Activated T-cell treated with anti-CD3 and anti-CD28 coated beads, Interleukin-2, amount 50 U/mL, for 48 hours (primary cell): Measurements from ENCODE around the gene GRPEL2.
A peak's percentile ranks its signal among the peaks of the same experiment; 100 is the strongest.

Source experiments
- DNase-seq, 2 experiments: peaks; one replicate each; pipeline ENCODE4 v3.0.0-alpha.2; 2020

Gene GRPEL2

GRCh38 chr5:149358294-149358651 lies 13.0 kb downstream of the GRPEL2 start:
- peak; percentile 41 to 54 for DNase-seq

DNA sequence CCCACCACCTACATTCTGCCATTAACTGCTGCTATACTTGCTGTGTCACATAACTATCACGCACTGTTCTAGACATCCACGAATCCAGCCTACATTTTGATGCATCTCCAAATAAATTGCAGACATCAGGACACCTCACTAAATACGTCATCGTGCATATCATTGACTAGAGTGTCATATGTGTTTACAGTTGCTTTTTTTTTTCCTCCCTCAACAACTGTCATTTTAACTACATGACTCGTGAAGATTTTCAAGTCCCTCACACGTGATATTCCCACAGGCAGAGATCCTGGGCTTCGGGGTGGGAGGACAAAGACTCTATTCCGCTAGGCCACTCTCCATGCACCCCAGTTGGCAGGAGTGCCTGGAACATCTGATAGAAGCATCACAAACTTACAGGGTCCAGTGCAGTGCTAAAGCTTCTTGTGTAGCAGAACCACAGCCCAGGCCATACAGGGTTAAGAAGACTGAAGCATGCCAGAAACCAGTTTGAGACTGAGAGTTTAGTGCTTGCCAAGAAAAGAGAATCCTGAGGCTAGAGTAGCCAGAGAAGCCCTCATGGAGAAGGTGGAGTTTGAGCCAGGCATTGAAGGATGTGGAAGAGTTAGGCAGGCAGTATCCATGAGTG lies 13.7 kb downstream of the GRPEL2 start:
- DNase-seq = no peak

GRCh38 chr5:149360272-149360671 lies 15.0 kb downstream of the GRPEL2 start:
- no peak for DNase-seq

GRCh38 chr5:149362541-149362940 lies 17.2 kb downstream of the GRPEL2 start:
- no peak for DNase-seq

GRCh38 chr5:149363358-149363757 lies 18.1 kb downstream of the GRPEL2 start:
- DNase-seq = no peak

GRCh38 chr5:149363936-149364335 lies 18.6 kb downstream of the GRPEL2 start:
- no peak for DNase-seq

- no peak for DNase-seq
These were observed 19.4 kb downstream of the GRPEL2 start for GRCh38 chr5:149364719-149365118.

DNA sequence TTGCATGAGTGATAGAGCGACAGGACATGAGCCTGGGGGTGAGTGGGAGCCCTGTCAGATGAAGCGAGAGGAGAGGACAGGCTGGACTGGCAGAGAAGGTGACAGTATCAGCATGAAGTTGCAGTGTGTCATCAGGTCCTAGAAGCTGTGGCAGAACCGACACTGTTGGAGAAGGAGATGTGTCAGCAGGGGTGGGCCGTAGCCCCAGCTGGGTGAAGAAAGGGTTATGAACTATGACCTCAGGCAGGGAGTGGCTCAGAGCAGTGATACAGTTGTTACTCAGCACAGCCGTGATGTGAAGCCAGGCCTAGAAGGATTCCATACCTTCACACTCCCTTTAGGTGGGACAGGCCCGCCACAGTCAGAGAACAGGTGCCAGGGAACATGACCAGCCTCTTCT lies 20.1 kb downstream of the GRPEL2 start:
- no peak for DNase-seq

DNA sequence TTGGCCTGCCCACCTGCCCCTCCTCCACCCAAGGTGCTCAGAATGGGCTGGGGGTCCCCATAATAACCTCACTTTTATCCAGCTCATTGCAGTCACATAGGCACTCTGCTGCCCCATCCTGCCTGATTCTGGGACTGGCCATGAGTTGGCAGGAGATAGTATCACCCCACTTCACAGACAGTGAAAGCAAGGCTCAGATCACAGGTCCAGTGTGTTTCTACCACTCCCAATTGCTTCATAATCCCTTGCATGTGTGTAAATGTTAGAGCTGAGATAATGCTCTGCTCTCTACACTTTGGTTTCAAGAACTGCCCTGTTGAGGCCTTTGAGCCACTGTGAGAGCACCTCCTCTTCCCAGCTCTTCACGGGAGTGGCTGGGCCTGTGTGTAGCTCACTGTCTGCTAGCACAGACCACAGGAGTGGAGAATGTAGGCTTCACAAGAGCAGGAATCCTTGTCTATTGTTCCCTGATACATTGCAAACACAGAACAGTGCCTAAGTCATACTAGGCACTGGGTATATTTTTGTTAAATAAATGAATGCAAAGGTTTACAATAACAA lies 20.9 kb downstream of the GRPEL2 start:
- DNase-seq = no peak

- DNase-seq = peak; percentile 65 to 68
These were observed 22.1 kb downstream of the GRPEL2 start for GRCh38 chr5:149367249-149367971.

DNA sequence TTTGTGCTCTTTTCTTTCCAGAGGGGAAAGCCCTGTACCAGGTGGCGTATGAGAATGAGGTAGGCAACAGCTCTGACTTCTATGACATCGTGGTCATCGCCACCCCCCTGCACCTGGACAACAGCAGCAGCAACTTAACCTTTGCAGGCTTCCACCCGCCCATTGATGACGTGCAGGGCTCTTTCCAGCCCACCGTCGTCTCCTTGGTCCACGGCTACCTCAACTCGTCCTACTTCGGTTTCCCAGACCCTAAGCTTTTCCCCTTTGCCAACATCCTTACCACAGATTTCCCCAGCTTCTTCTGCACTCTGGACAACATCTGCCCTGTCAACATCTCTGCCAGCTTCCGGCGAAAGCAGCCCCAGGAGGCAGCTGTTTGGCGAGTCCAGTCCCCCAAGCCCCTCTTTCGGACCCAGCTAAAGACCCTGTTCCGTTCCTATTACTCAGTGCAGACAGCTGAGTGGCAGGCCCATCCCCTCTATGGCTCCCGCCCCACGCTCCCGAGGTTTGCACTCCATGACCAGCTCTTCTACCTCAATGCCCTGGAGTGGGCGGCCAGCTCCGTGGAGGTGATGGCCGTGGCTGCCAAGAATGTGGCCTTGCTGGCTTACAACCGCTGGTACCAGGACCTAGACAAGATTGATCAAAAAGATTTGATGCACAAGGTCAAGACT lies 22.8 kb downstream of the GRPEL2 start:
- DNase-seq = no peak

GRCh38 chr5:149370878-149371277 lies 25.6 kb downstream of the GRPEL2 start:
- no peak for DNase-seq

DNA sequence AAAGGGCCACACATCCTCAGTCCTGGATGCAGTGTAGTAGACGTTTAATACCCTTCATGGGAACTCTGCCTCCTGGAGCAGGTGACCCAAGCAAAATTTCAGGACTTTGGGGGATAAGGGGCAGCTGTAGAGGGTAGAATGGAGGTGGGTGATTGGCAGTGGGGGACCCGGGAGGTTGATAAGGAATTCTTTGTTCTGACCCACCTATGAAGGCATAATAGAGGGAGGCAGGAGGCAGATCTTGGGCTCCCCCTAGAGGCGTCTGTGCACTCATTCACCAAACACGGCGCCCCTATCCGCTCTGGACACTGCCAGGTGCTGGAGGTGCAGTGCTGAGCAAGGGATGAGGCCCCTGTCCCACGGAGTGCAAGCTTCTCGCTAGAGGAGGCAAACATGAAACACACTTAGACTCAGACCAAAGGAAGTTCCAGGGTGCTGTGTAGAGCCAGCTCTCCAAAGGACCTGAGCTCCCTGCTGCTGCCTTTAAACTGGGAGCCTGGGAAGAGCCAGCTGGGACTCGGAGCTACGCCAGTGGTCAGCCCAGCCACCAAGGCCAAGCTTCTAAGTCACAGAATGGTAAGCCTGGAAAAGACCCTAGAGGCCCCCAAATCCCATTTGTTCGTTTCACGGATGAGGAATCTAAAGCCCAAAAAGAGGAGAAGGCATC lies 26.1 kb downstream of the GRPEL2 start:
- peak; percentile 75 to 78 for DNase-seq

DNA sequence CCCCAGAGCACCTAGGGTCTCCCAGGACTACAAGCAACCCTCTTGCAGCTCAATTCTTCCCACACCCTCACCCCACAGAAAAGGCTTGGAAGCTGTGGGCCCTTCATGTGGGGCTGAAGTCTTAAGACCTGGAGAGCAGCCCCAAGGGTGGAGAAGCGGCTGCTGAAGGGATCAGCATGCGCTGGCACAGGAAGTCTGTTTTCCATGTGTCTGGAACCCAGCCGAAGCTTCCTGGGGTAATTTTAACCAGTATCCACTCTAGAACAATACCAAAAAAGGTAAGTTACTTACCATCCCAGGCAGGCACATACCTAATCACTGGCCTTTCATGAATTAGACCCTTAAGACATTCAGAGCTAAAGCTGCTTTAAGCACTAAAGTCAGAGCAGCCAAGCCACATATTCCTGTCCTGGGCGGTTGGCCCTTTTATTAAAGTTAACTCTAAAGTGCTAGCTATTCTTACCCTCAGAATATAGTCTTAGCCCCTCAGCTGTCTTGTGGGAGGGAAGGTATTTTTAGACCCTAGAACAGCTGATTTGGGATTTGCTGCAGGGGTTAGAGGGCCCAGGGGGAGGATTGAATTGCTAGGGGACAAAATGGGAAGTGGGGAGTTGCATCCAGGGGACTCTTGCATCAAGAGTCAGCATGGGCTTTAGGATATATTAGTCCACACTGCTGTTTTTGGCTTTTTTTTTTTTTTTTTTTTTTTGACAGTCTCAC lies 26.9 kb downstream of the GRPEL2 start:
- no peak for DNase-seq

- no peak for DNase-seq
These were observed 27.6 kb downstream of the GRPEL2 start for GRCh38 chr5:149372932-149373331.

DNA sequence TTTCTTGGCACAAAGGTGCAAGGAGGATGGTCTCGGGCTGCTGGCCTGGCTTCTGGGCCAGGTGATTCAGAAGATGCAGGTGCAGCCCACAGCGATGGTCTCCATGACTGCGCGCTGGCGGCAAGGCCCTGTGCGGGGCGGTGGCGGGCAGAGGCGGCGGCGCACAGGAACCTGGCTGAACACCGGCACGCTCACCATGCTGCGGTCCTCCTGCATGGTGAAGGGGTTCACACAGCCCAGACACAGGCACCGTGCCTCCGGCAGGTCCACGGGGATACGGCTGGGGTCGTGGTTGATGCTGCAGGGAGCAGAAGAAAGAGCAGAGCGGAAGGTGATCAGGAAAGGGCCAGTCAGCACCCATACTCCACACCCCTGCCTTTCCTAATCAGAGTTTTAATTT lies 29.0 kb downstream of the GRPEL2 start:
- DNase-seq = no peak

DNA sequence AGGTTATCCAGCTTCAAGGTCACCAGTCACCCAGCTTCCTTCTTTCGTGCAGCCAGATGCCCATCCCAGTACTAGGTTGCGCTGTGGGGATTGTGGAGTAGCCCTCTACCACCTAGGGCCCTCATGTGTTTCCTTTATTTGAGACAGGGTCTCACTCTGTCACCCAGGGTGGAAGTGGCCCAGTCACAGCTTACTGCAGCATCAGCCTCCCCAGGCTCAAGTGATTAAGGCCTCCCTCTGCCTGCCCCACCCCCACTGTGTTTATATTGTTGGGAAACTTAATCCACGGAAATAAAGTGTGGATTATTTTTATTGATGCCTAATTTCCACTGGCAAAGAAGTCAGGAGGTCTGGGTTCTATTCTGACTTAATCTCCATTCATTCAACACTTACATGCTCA lies 29.5 kb downstream of the GRPEL2 start:
- DNase-seq = no peak

- DNase-seq = no peak
These were observed 30.1 kb downstream of the GRPEL2 start for GRCh38 chr5:149375434-149375833.

DNA sequence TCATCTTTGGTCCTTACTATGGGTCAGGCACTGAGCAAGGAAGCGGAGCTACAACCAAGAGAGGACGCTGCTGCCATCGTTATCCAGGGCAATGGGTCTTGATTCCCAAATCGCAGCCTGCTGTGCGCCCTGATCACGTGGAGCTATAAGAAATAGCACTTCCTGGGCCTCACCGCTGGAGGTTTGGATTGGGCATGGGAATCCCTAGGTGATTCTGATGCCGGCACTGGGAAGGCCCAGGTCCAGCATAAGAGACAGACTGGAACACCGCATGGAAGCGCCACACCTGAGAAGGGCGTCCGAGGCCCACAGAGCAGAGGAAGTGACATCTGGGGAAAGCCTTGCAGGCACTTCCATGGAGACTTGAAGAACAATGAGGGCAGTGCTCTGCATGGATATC lies 30.8 kb downstream of the GRPEL2 start:
- DNase-seq = no peak

DNA sequence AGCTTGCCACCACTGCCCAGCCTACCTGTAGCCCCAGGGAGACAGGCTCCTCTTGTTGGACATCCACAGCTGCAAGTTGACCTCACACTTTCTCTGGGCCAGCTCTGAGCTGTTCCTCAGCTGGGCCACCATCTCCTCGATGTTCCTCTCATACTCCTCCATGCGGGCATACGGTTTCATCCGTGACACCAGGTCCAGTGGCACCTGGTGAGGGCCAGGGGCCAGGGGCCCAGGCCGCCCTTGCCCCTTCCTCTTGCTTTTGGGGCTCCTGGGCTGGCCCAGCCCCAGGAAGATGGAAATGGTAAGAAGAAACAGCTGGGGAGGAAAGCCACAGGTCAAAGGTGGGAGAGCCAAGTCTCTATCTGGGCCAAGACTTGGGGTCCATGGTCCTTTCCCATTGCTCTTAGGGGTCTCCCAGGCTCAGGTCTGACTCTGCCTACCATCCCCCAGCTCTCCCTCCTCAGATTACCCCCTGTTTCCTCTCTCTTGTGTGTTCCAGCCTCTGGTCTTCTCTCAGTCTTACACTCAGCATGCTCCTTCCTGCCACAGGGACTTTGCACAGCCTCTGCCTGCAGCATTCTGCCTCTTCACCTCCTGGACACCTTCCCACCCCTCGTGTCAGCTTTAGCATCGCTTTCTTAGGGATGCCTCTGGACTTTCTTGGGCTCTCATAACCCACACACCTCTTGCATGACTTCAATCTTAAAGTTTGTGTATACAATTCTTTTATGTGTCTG lies 31.6 kb downstream of the GRPEL2 start:
- no peak for DNase-seq

DNA sequence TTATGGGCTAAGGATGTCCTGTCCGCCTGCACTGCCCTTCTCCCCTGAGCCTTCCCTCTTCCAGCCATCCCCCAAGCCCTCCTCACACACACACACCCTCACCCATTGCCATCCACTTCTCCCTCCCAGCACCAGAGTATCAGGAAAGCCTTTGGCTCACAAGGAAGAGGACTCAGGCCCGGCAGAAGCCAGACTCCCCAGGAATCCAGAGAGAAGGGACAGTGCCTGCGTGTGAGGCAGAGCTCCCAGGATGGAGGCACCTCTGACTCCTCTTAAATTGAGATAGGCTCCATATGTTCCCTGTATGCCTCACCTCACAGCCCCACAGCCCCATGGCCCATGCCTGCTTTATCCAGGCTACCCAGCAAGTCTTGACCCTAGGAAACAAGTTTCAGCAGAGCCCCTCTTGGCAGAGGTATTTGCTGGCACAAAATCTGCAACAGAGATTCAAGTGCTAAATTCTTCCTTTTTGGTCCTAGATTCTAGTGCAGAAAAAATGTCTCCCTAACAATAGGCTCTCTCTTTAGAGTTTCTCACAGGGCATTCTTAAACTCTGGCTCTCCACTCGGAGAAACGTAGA lies 33.0 kb downstream of the GRPEL2 start:
- no peak for DNase-seq
